Gastrocnemius medialis (tissue), 4 donors: ENCODE results near the gene CYP2C9. TPM values are rescaled to one million over a fixed set of nuclear protein-coding genes. Genes with fewer than 3 reads are reported as not detected.
"Not testable (repeated sequence)": the region's sequence is repeated elsewhere in the genome, so short reads cannot be mapped to it uniquely, and the experiment has no call there.

ENCODE experiments used
- ATAC-seq, 2 donors: fragments of 150-250 bp; one replicate each; pipeline ENCODE4 v1.9.1; 2016
- DNase-seq, 2 donors: peaks; one replicate each; pipeline ENCODE4 v3.0.0-alpha.2; 2019
- H3K27ac ChIP-seq, 4 donors: fragments of 200-600 bp; sonication (generic); 1 replicate in 1 of 4; 2 replicates in 3 of 4; pipeline ENCODE4 v1.5.1; 2016 to 2018; ENCODE audit warnings: mild to moderate bottlenecking in 2 of 4, moderate library complexity in 1 of 4
- H3K27me3 ChIP-seq, 3 donors: fragments of 200-600 bp; sonication (generic) in 2 of 3; 1 replicate in 1 of 3; 2 replicates in 2 of 3; pipeline versions ENCODE4 v1.5.1 to v1.6.0; 2016 to 2019; ENCODE audit warnings: mild to moderate bottlenecking in 1 of 3, moderate library complexity in 1 of 3
- H3K36me3 ChIP-seq, 2 donors: fragments of 200-600 bp; sonication (generic) in 1 of 2; one replicate each; pipeline ENCODE4 v1.5.1; 2017 to 2018
- H3K4me1 ChIP-seq, 2 donors: fragments of 200-600 bp; sonication (generic) in 1 of 2; one replicate each; pipeline ENCODE4 v1.5.1; 2016 to 2017; ENCODE audit warnings: mild to moderate bottlenecking in 2 of 2
- H3K4me3 ChIP-seq, 4 donors: fragments of 200-600 bp; sonication (generic) in 3 of 4; 1 replicate in 1 of 4; 2 replicates in 3 of 4; pipeline ENCODE4 v1.5.1; 2016 to 2019; ENCODE audit warnings: mild to moderate bottlenecking in 2 of 4
- H3K9me3 ChIP-seq, 3 donors: fragments of 200-600 bp; sonication (generic) in 2 of 3; 1 replicate in 1 of 3; 2 replicates in 2 of 3; pipeline ENCODE4 v1.5.1; 2016 to 2019
- POLR2A ChIP-seq, 2 donors: fragments of 450-650 bp; IDR thresholded peaks; one replicate each; pipeline ENCODE4 v1.6.1; 2017; ENCODE audit warnings: antibody characterized with exemption in 2 of 2, mild to moderate bottlenecking in 2 of 2, moderate library complexity in 2 of 2
- in situ Hi-C, 4 donors: fragments of 200-750 bp; cut with MboI; loops; one replicate each; pipeline versions ENCODE4 v1.15.0 to v1.8.0; 2017; ENCODE audit warnings: low sequenced_read_pairs in 4 of 4
- intact Hi-C: fragments of 100-400 bp; cut with DNase I; formaldehyde crosslinking; loops from one replicate; pipeline ENCODE4 v1.15.1; 2023; ENCODE audit warnings: low total_unique reads
- total RNA-seq, 4 donors: library from RNA; depleted of rRNA; stranded (reverse); fragments of >200 nt; gene quantifications; one replicate each; pipeline versions ENCODE4 v1.1.0 to v1.2.3, GENCODE V29; 2016
- TF ChIP-seq, protein P1 (sequence below), 5 experiments: fragments of 450-650 bp in 3 of 5; fragments of 200-600 bp in 2 of 5; sonication (generic) in 2 of 5; IDR thresholded peaks in 4 of 5; conservative IDR thresholded peaks in 1 of 5; 1 replicate in 4 of 5; 2 replicates in 1 of 5; pipeline ENCODE4 v1.5.1; 2016 to 2019; ENCODE audit warnings: antibody characterized with exemption in 5 of 5, mild to moderate bottlenecking in 3 of 5, moderate library complexity in 3 of 5

Gene CYP2C9
- total RNA-seq = under 1 TPM in 1 of 4 donors, not detected in 3; 0.75 TPM

DNA sequence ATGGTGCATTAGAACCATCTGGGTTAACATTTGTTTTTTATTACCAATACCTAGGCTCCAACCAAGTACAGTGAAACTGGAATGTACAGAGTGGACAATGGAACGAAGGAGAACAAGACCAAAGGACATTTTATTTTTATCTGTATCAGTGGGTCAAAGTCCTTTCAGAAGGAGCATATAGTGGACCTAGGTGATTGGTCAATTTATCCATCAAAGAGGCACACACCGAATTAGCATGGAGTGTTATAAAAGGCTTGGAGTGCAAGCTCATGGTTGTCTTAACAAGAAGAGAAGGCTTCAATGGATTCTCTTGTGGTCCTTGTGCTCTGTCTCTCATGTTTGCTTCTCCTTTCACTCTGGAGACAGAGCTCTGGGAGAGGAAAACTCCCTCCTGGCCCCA lies at the start of gene CYP2C9:
Gene CYP2C9, plus strand, starts transcription at position 276 of the 400 bp plus-strand sequence. Its CDS starts 25 bp downstream, at position 301.
- in situ Hi-C loops (no loop called here), intact Hi-C loops (no loop called here)
- DNase-seq (no peak), ATAC-seq (no peak)
- no peak for TF ChIP-seq POLR2A (IDR thresholded peaks at IDR 0.05)
- TF ChIP-seq, protein P1, sequence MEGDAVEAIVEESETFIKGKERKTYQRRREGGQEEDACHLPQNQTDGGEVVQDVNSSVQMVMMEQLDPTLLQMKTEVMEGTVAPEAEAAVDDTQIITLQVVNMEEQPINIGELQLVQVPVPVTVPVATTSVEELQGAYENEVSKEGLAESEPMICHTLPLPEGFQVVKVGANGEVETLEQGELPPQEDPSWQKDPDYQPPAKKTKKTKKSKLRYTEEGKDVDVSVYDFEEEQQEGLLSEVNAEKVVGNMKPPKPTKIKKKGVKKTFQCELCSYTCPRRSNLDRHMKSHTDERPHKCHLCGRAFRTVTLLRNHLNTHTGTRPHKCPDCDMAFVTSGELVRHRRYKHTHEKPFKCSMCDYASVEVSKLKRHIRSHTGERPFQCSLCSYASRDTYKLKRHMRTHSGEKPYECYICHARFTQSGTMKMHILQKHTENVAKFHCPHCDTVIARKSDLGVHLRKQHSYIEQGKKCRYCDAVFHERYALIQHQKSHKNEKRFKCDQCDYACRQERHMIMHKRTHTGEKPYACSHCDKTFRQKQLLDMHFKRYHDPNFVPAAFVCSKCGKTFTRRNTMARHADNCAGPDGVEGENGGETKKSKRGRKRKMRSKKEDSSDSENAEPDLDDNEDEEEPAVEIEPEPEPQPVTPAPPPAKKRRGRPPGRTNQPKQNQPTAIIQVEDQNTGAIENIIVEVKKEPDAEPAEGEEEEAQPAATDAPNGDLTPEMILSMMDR (IDR thresholded peaks at IDR 0.05 in 4 of 5, conservative IDR thresholded peaks at IDR 0.05 in 1 of 5) = no peak
- H3K9me3 ChIP-seq = no peaks in the 10 kb centered on the region
- no peak within 1 kb of the TSS for H3K27ac ChIP-seq
- H3K36me3 ChIP-seq = no peaks in the 10 kb centered on the region
- no peak within 1 kb of the TSS for H3K4me3 ChIP-seq
- H3K27me3 ChIP-seq = no peaks in the 10 kb centered on the region
- H3K4me1 ChIP-seq = no peaks in the 10 kb centered on the region

DNA sequence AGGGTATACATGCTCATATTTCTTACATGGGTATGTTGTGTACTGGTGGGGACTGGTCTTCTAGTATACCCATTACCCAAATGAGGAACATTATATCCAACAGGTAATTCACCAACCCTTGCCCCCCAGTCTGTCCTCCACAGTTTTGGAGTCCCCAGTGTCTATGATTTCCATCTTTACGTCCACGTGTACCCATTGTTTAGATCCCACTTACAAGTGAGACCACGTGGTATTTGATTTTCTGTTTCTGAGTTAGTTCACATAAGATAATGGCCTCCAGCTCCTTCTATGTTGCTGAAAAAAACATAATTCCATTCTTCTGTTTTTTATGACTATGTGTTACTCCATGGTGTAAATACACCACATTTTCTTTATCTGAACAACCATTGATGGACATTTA lies 49.3 kb upstream of the CYP2C9 start:
- in situ Hi-C loops = no loop called here
- intact Hi-C loops = no loop called here
- Histone ChIP-seq H3K9me3 (no peaks in the 10 kb centered on the region), H3K27ac (no peak overlapping the region), H3K4me3 (no peak overlapping the region), H3K27me3 (no peaks in the 10 kb centered on the region), H3K4me1 (no peaks in the 10 kb centered on the region), H3K36me3 (no peaks in the 10 kb centered on the region)
- ATAC-seq (no peak), DNase-seq (no peak)
- TF ChIP-seq POLR2A (IDR thresholded peaks at IDR 0.05) = no peak

DNA sequence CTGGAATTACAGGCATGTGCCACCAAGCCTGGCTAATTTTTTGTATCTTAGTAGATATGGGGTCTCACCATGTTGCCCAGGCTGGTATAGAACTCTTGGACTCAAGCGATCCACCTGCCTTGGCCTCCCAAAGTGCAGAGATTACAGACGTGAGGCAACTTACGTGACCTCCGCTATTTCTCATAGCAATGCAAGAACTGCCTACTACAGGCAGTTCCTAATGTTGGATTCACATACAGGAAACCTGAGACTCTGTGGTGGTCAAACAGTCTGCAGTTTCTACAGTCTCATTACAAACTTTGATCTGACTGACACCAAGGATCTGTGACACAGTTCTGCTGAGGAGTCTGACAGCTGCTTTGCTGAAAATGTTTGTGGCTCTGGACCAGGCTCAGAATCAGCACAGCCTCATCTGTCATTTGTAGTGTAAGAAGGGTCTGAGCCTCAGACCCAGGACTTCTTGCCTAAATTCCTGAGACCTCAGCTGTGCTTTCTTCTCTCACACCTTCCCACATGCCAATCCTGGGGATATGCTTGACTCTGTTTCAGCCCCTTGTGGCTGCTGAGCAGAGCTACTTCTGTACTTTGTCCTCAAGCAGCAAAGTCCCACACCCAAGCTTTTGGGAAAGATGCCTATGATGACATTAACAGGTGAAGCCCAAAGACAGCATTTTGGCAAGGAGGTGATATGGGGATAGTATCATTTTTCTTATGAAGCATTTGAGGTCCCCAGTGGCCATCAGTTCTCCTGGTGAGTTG lies 48.0 kb upstream of the CYP2C9 start:
- DNase-seq (no peak), ATAC-seq (no peak)
- Histone ChIP-seq H3K9me3 (no peaks in the 10 kb centered on the region), H3K4me3 (no peak overlapping the region), H3K27me3 (no peaks in the 10 kb centered on the region), H3K36me3 (no peaks in the 10 kb centered on the region), H3K4me1 (no peaks in the 10 kb centered on the region), H3K27ac (no peak overlapping the region)
- TF ChIP-seq, protein P1 (IDR thresholded peaks at IDR 0.05 in 4 of 5, conservative IDR thresholded peaks at IDR 0.05 in 1 of 5) = no peak
- TF ChIP-seq POLR2A (IDR thresholded peaks at IDR 0.05) = no peak
- in situ Hi-C loops = no loop called here
- intact Hi-C loops = no loop called here

DNA sequence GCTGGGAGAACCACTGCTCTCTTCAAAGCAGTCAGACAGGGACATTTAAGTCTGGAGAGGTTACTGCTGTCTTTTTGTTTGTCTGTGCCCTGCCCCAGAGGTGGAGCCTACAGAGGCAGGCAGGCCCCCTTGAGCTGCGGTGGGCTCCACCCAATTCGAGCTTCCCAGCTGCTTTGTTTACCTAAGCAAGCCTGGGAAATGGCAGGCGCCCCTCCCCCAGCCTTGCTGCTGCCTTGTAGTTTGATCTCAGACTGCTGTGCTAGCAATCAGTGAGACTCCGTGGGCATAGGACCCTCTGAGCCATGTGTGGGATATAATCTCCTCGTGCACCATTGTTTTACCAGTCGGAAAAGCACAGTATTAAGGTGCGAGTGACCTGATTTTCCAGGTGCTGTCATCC lies 40.0 kb upstream of the CYP2C9 start:
- ATAC-seq, DNase-seq, intact Hi-C loops, H3K4me1 ChIP-seq, H3K9me3 ChIP-seq, H3K27me3 ChIP-seq, H3K27ac ChIP-seq, H3K36me3 ChIP-seq, H3K4me3 ChIP-seq, in situ Hi-C loops: not testable (repeated sequence)

DNA sequence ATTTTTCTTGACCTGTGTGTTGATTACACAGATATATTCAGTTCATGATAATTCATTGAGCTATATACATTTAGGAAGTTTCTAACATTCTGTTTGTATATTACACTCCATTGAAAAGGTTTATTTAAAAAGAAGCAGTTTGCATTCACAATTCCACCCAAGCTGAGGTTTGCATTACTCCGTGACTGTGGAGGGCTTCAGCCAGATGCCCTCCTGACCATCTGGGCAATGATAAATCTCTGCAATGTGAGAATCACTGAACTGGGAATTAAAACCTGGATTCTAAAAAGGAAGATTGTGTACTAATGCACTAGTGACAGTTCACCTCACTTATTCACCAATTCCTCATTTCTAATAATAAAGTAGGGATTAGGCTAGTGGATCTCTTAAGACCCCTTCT lies 36.4 kb upstream of the CYP2C9 start:
- intact Hi-C loops (no loop called here), in situ Hi-C loops (no loop called here)
- Histone ChIP-seq H3K9me3 (peaks cover 0 to 3% (median 0%) of the 10 kb centered on the region in 3 donors), H3K27me3 (no peaks in the 10 kb centered on the region), H3K4me1 (no peaks in the 10 kb centered on the region), H3K4me3 (no peak overlapping the region), H3K36me3 (no peaks in the 10 kb centered on the region), H3K27ac (no peak overlapping the region)
- TF ChIP-seq, protein P1 (IDR thresholded peaks at IDR 0.05 in 4 of 5, conservative IDR thresholded peaks at IDR 0.05 in 1 of 5) = no peak
- no peak for TF ChIP-seq POLR2A (IDR thresholded peaks at IDR 0.05)
- ATAC-seq (no peak), DNase-seq (no peak)
